Coronary artery (tissue), 2 donors: Measurements from ENCODE around the gene SYT7.
A peak's percentile ranks its signal among the peaks of the same experiment; 100 is the strongest.

Source experiments
- DNase-seq: peaks from one replicate; pipeline ENCODE4 v3.0.0-alpha.2; 2017; ENCODE audit warnings: low spot score
- H3K27ac ChIP-seq, 2 donors: fragments of 200-600 bp; sonication (generic); one replicate each; pipeline ENCODE4 v1.5.1; 2016 to 2019
- H3K4me3 ChIP-seq: fragments of 200-600 bp; sonication (generic); 2 replicates; pipeline ENCODE4 v1.5.1; 2016; ENCODE audit warnings: mild to moderate bottlenecking, moderate library complexity
- CTCF ChIP-seq: fragments of 200-600 bp; sonication (generic); IDR thresholded peaks from one replicate; pipeline ENCODE4 v1.5.1; 2019; ENCODE audit warnings: antibody characterized with exemption

SYT7 gene

GRCh38 chr11:61593151-61593550, 12.3 kb upstream of the SYT7 start:
- no peak for DNase-seq
- H3K4me3 ChIP-seq, result no peak overlapping the region
- H3K27ac ChIP-seq, result no peak overlapping the region
- TF ChIP-seq CTCF, result no peak

DNA sequence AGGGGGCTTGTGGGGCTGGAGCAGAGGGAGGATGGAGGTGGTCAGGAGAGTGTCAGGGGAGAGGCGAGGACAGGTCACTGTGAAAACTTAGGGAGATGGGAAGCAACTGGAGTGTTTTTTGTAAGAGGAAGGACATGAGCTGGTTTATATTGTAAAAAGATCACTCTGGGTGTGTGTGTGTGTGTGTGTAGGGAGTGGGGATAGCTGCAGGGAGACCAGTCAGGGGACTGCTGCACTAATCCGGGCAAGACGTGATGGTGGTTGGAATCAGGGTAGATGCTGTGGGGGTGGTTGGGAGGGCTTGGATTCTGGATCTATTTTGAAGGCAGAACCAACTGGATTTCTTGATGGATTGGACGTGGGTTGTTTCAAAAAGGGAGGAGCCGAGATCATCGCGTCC, 11.3 kb upstream of the SYT7 start:
- no peak for TF ChIP-seq CTCF
- Histone ChIP-seq H3K4me3 (no peak overlapping the region), H3K27ac (no peak overlapping the region)
- no peak for DNase-seq

DNA sequence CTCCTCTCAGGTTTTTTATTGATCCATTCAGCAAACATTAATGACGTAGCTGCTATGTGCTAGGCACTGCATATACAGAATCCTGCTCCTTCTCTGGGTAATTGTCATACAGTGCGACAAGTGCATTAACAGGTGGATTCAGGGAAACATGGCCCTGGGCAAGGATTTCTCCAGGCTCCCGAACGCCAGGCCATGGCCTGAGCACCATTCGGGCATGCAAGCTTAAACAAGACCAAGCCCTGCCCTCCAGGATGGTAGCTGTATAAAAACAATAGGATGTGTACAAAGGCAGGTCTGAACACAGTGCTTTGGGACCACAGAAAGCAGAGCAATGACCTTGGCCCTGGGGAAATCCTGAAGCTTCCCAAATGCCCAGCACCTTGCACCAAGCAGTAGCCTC, 9.1 kb upstream of the SYT7 start:
- H3K4me3 ChIP-seq, result no peak overlapping the region
- DNase-seq, result no peak
- no peak for TF ChIP-seq CTCF
- H3K27ac ChIP-seq, result no peak overlapping the region

GRCh38 chr11:61588728-61589191, 7.9 kb upstream of the SYT7 start:
- no peak for DNase-seq
- Histone ChIP-seq H3K4me3 (peak overlapping the region; percentile 72), H3K27ac (no peak overlapping the region)
- no peak for TF ChIP-seq CTCF

- Histone ChIP-seq H3K4me3 (peak overlapping the region; percentile 72), H3K27ac (peak overlapping the region; percentile 8 to 39)
- no peak for TF ChIP-seq CTCF
- no peak for DNase-seq
These were observed 7.3 kb upstream of the SYT7 start for GRCh38 chr11:61587951-61588727.

- H3K27ac ChIP-seq, result peak overlapping the region; percentile 8 to 39
- no peak for TF ChIP-seq CTCF
- DNase-seq, result no peak
- H3K4me3 ChIP-seq, result peak overlapping the region; percentile 72
These were observed 6.7 kb upstream of the SYT7 start for GRCh38 chr11:61587541-61587941.

DNA sequence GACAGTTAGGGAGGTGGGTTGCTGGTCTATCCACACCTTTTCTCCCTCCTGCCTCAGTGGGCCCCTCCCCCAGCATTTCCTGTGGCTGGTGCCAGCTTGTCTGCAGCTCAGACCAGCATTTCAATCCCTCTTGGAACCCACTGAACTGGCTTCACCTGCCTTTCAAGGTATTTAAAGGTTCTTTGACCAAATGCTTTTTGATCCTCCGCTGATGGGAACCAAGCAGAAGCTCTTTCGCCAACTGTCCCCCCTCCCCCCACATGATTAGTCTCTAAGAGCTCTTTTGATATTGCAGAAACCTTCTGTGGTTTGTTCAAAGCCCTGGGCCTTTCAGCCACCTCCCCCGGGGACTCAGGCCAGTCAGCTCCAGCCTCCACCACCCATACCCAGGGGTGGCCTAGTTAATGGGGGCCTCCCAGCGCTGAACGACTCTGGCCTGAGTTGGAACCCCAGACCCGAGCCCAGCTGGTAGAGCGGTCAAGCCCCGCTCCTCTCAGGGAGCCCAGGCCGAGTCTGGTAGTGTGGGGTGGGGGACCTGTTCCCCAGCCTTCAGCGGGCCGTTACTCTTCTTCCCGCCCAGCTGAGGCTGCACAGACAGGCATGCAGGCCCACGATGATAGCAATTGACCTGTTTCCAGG, 6.0 kb upstream of the SYT7 start:
- no peak for DNase-seq
- Histone ChIP-seq H3K4me3 (peak overlapping the region; percentile 72), H3K27ac (no peak overlapping the region)
- TF ChIP-seq CTCF, result no peak
